HEK293T (cell line): ENCODE results near the gene TMEM119.
"Not testable (repeated sequence)": the region's sequence is repeated elsewhere in the genome, so short reads cannot be mapped to it uniquely, and the experiment has no call there.

Source experiments
- CTCF ChIA-PET: fragments of 350-600 bp; formaldehyde crosslinking; extraction: SDS; loops from one replicate; lab custom pipeline; 2021; ENCODE audit warnings: antibody characterized with exemption, inconsistent platforms; lab: Yijun Ruan, JAX
- POLR2A ChIA-PET: fragments of 350-600 bp; formaldehyde crosslinking; extraction: SDS; loops from one replicate; lab custom pipeline; 2020; ENCODE audit warnings: antibody characterized with exemption, inconsistent platforms; lab: Yijun Ruan, JAX
- DNase-seq: peaks from one replicate; pipeline ENCODE4 v3.0.0; 2012; ENCODE audit warnings: mixed read lengths; ENCODE audit errors: extremely low spot score
- ARNT ChIP-seq: fragments of 450-650 bp; IDR thresholded peaks from 2 replicates; pipeline ENCODE4 v1.6.1; 2017; ENCODE audit warnings: mild to moderate bottlenecking
- BHLHE40 ChIP-seq: fragments of 450-650 bp; IDR thresholded peaks from 2 replicates; pipeline ENCODE4 v1.6.1; 2016; ENCODE audit warnings: mild to moderate bottlenecking, moderate library complexity, borderline replicate concordance
- CTBP1 ChIP-seq: fragments of 450-650 bp; IDR thresholded peaks from 2 replicates; pipeline ENCODE4 v1.6.1; 2016; ENCODE audit warnings: borderline replicate concordance
- ELF4 ChIP-seq: fragments of 450-650 bp; IDR thresholded peaks from 2 replicates; pipeline ENCODE4 v1.6.1; 2017; ENCODE audit warnings: antibody characterized with exemption
- FOXA1 ChIP-seq: fragments of 450-650 bp; IDR thresholded peaks from 2 replicates; pipeline ENCODE4 v1.6.1; 2016; ENCODE audit warnings: mild to moderate bottlenecking
- FOXK2 ChIP-seq: fragments of 450-650 bp; IDR thresholded peaks from 2 replicates; pipeline ENCODE4 v1.6.1; 2016; ENCODE audit warnings: mild to moderate bottlenecking
- FOXM1 ChIP-seq: fragments of 450-650 bp; IDR thresholded peaks from 2 replicates; pipeline ENCODE4 v1.6.1; 2017; ENCODE audit warnings: mild to moderate bottlenecking, borderline replicate concordance
- HDGF ChIP-seq: fragments of 450-650 bp; IDR thresholded peaks from 2 replicates; pipeline ENCODE4 v1.6.1; 2017; ENCODE audit warnings: antibody characterized with exemption, borderline replicate concordance
- L3MBTL2 ChIP-seq: fragments of 450-650 bp; conservative IDR thresholded peaks from 2 replicates; pipeline ENCODE4 v1.6.1; 2016; ENCODE audit warnings: mild to moderate bottlenecking
- LEF1 ChIP-seq: fragments of 450-650 bp; IDR thresholded peaks from 2 replicates; pipeline ENCODE4 v1.6.1; 2017; ENCODE audit warnings: mild to moderate bottlenecking, borderline replicate concordance
- NFRKB ChIP-seq: fragments of 450-650 bp; IDR thresholded peaks from 2 replicates; pipeline ENCODE4 v1.6.1; 2016; ENCODE audit warnings: mild to moderate bottlenecking, moderate library complexity
- PKNOX1 ChIP-seq: fragments of 450-650 bp; IDR thresholded peaks from 2 replicates; pipeline ENCODE4 v1.6.1; 2016
- SP1 ChIP-seq: fragments of 450-650 bp; IDR thresholded peaks from 2 replicates; pipeline ENCODE4 v1.6.1; 2017
- SUZ12 ChIP-seq: fragments of 450-650 bp; IDR thresholded peaks from 2 replicates; pipeline ENCODE4 v1.6.1; 2016; ENCODE audit warnings: mild to moderate bottlenecking
- TARDBP ChIP-seq: fragments of 450-650 bp; IDR thresholded peaks from 2 replicates; pipeline ENCODE4 v1.6.1; 2016
- ZNF384 ChIP-seq: fragments of 450-650 bp; IDR thresholded peaks from 2 replicates; pipeline ENCODE4 v1.6.1; 2016

Gene TMEM119

GRCh38 chr12:108595711-108596647, 1.9 kb downstream of the TMEM119 start:
- CTCF ChIA-PET, result no interaction called here
- TF ChIP-seq BHLHE40 (no peak), TARDBP (no peak), ARNT (no peak), FOXK2 (no peak)

GRCh38 chr12:108594960-108595710, 2.7 kb downstream of the TMEM119 start:
- DNase-seq, result no peak
- TF ChIP-seq TARDBP (no peak), FOXM1 (no peak), ZNF384 (no peak)
- CTCF ChIA-PET, result no interaction called here
- POLR2A ChIA-PET, result interaction anchor here (1.5 kb wide), 1 partner anchor 32 kb away, joined by 5 read pairs; the partner anchor contains the start of gene ISCU

More at GRCh38 chr12:108595711-108596647, 1.9 kb downstream of the TMEM119 start:
- POLR2A ChIA-PET, result interaction anchor here (1.5 kb wide), 1 partner anchor 33 kb away, joined by 5 read pairs; the partner anchor contains the start of gene ISCU
- no peak for DNase-seq

- POLR2A ChIA-PET, result no interaction called here
- no peak for DNase-seq
- CTCF ChIA-PET, result no interaction called here
Observed at GRCh38 chr12:108594323-108594903, 3.5 kb downstream of the TMEM119 start.

GRCh38 chr12:108592033-108592909, 5.6 kb downstream of the TMEM119 start:
- DNase-seq, result no peak
- CTCF ChIA-PET, result no interaction called here
- POLR2A ChIA-PET, result no interaction called here
- TF ChIP-seq HDGF (no peak), SUZ12 (no peak), BHLHE40 (no peak), CTBP1 (no peak), ELF4 (no peak), PKNOX1 (no peak), L3MBTL2 (no peak), NFRKB (no peak), TARDBP (no peak), FOXK2 (no peak), ARNT (no peak), ZNF384 (no peak)

More at GRCh38 chr12:108594323-108594903, 3.5 kb downstream of the TMEM119 start:
- TF ChIP-seq TARDBP (no peak), FOXK2 (no peak), FOXA1 (no peak), ZNF384 (no peak), LEF1 (no peak), SP1 (no peak), HDGF (no peak), BHLHE40 (no peak), CTBP1 (no peak), ARNT (no peak), PKNOX1 (no peak), ELF4 (no peak), SUZ12 (no peak), FOXM1 (no peak), L3MBTL2 (no peak), NFRKB (no peak)

GRCh38 chr12:108591267-108591980, 6.5 kb downstream of the TMEM119 start:
- DNase-seq, result no peak
- ChIA-PET POLR2A (no interaction called here), CTCF (no interaction called here)
- no peak for TF ChIP-seq CTBP1
- no peak for TF ChIP-seq PKNOX1
- no peak for TF ChIP-seq ARNT
- no peak for TF ChIP-seq BHLHE40
- no peak for TF ChIP-seq ZNF384
- no peak for TF ChIP-seq FOXM1

GRCh38 chr12:108590463-108590862, 7.4 kb downstream of the TMEM119 start:
- DNase-seq, CTCF ChIA-PET: not testable (repeated sequence)
- POLR2A ChIA-PET, result interaction anchor here (0.7 kb wide), 1 partner anchor 148 kb away, joined by 3 read pairs; no protein-coding TSS in a partner anchor
